GM12878 (cell line): ENCODE results near the gene ATRNL1. TPM values are rescaled to one million over a fixed set of nuclear protein-coding genes. Genes with fewer than 3 reads are reported as not detected.

ENCODE experiments used
- ATAC-seq: fragments of 200-7000 bp; cut with Tn5 transposase; 3 replicates; pipeline ENCODE4 v1.9.1; 2020; ENCODE audit warnings: mild to moderate bottlenecking, moderate library complexity
- BruUV-seq: library from RNA; stranded (reverse); fragments of 400-500 nt; replicated peaks from 2 replicates; lab custom pipeline; 2021; lab: Mats Ljungman, UMichigan
- CTCF ChIA-PET: fragments of 300-600 bp; sonication (Branson Sonifier 250); formaldehyde crosslinking; extraction: SDS; loops from one replicate; lab custom pipeline; 2021; ENCODE audit warnings: inconsistent platforms; lab: Yijun Ruan, JAX
- POLR2A ChIA-PET: fragments of 350-600 bp; formaldehyde crosslinking; extraction: SDS; loops from one replicate; lab custom pipeline; 2021; ENCODE audit warnings: inconsistent platforms; lab: Charles Lee
- RAD21 ChIA-PET: fragments of 300-600 bp; sonication (Branson Sonifier 250); formaldehyde crosslinking; loops from one replicate; lab custom pipeline; 2023; ENCODE audit warnings: antibody characterized with exemption; ENCODE audit not compliant: unreplicated experiment; lab: Charles Lee
- SMC1A ChIA-PET: fragments of 300-600 bp; sonication (Branson Sonifier 250); formaldehyde crosslinking; loops from one replicate; lab custom pipeline; 2023; ENCODE audit not compliant: unreplicated experiment, uncharacterized antibody; lab: Charles Lee
- DNase-seq: peaks from one replicate; pipeline ENCODE4 v3.0.0-alpha.2; 2011; ENCODE audit warnings: low read depth, low spot score
- FAIRE-seq: peaks from 3 replicates; lab custom pipeline; 2011; peaks lifted over from hg19 to GRCh38; lab: Jason Lieb, UNC
- H2AFZ ChIP-seq: 2 replicates; pipeline ENCODE4 v1.6.0; 2011; ENCODE audit warnings: low read depth, low read length, control low read depth; ENCODE audit not compliant: control insufficient read depth
- H3K27ac ChIP-seq: 2 replicates; pipeline ENCODE4 v1.5.1; 2011; ENCODE audit warnings: control low read depth; ENCODE audit not compliant: control insufficient read depth, insufficient read depth
- H3K27me3 ChIP-seq, 2 experiments: replicated peaks in 1 of 2; 2 replicates each; pipeline versions ENCODE4 v1.6.0 to v1.6.1; 2011; ENCODE audit warnings: low read length in 1 of 2; ENCODE audit not compliant: control insufficient read depth in 2 of 2, insufficient read depth in 2 of 2
- H3K36me3 ChIP-seq, 2 experiments: 2 replicates each; pipeline ENCODE4 v1.5.1; 2011; ENCODE audit warnings: low read length in 1 of 2; ENCODE audit not compliant: control insufficient read depth in 2 of 2, insufficient read depth in 2 of 2
- H3K4me1 ChIP-seq: 2 replicates; pipeline ENCODE4 v1.6.1; 2011; ENCODE audit warnings: mild to moderate bottlenecking, low read length, moderate library complexity, mixed read lengths; ENCODE audit not compliant: control insufficient read depth, insufficient read depth
- H3K4me2 ChIP-seq: 2 replicates; pipeline ENCODE4 v1.6.0; 2011; ENCODE audit warnings: control low read depth; ENCODE audit not compliant: control insufficient read depth, insufficient read depth
- H3K4me3 ChIP-seq: fragments of 200-600 bp; sonication (generic); 2 replicates; pipeline ENCODE4 v1.5.1; 2016
- H3K79me2 ChIP-seq: 2 replicates; pipeline ENCODE4 v1.6.0; 2011; ENCODE audit warnings: low read length; ENCODE audit not compliant: control insufficient read depth, insufficient read depth
- H3K9ac ChIP-seq: 2 replicates; pipeline ENCODE4 v1.8.0; 2011; ENCODE audit warnings: low read length, control low read depth, mixed read lengths; ENCODE audit not compliant: control insufficient read depth, insufficient read depth
- H3K9me3 ChIP-seq: replicated peaks from 3 replicates; pipeline ENCODE4 v1.5.1; 2011; ENCODE audit warnings: mild to moderate bottlenecking, low read length; ENCODE audit not compliant: control insufficient read depth, insufficient read depth
- H4K20me1 ChIP-seq: 2 replicates; pipeline ENCODE4 v1.6.0; 2011; ENCODE audit not compliant: control insufficient read depth, insufficient read depth
- CBX5 ChIP-seq: sonication (generic); IDR thresholded peaks from 2 replicates; pipeline ENCODE4 v1.6.1; 2016; ENCODE audit warnings: low read depth, moderate library complexity, mild to moderate bottlenecking, inconsistent platforms
- CEBPB ChIP-seq, 2 experiments: fragments of 150-350 bp in 1 of 2; IDR thresholded peaks; 2 replicates each; pipeline ENCODE4 v1.6.1; 2012 to 2014; ENCODE audit warnings: low read depth in 2 of 2, low read length in 2 of 2, borderline replicate concordance in 1 of 2, inconsistent platforms in 1 of 2
- CTCF ChIP-seq, 3 experiments: IDR thresholded peaks in 2 of 3; conservative IDR thresholded peaks in 1 of 3; 2 replicates each; pipeline ENCODE4 v1.5.1; 2011; ENCODE audit warnings: low read depth in 3 of 3, low read length in 3 of 3, mild to moderate bottlenecking in 3 of 3, control low read depth in 2 of 3, moderate library complexity in 2 of 3, inconsistent platforms in 1 of 3, mixed read lengths in 1 of 3; ENCODE audit not compliant: control insufficient read depth in 2 of 3, insufficient read depth in 1 of 3; ENCODE audit errors: extremely low read depth in 1 of 3
- FOXK2 ChIP-seq: fragments of 450-650 bp; IDR thresholded peaks from 2 replicates; pipeline ENCODE4 v1.6.1; 2017; ENCODE audit warnings: mild to moderate bottlenecking, moderate library complexity
- HDGF ChIP-seq: fragments of 450-650 bp; IDR thresholded peaks from 2 replicates; pipeline ENCODE4 v1.6.1; 2016; ENCODE audit warnings: antibody characterized with exemption
- IKZF2 ChIP-seq, 2 experiments: fragments of 450-650 bp; IDR thresholded peaks; 2 replicates each; pipeline ENCODE4 v1.6.1; 2017; ENCODE audit warnings: mild to moderate bottlenecking in 2 of 2, moderate library complexity in 2 of 2
- NFXL1 ChIP-seq: fragments of 450-650 bp; IDR thresholded peaks from 2 replicates; pipeline ENCODE4 v1.6.1; 2017; ENCODE audit warnings: antibody characterized with exemption, mild to moderate bottlenecking, borderline replicate concordance
- RAD21 ChIP-seq: IDR thresholded peaks from 2 replicates; pipeline ENCODE4 v1.6.1; 2011; ENCODE audit warnings: mild to moderate bottlenecking, low read depth, low read length, moderate library complexity; ENCODE audit not compliant: insufficient read depth
- SIX5 ChIP-seq: IDR thresholded peaks from 2 replicates; pipeline ENCODE4 v1.6.1; 2011; ENCODE audit warnings: mild to moderate bottlenecking, low read depth, low read length, moderate library complexity; ENCODE audit not compliant: severe bottlenecking
- SMC3 ChIP-seq: IDR thresholded peaks from 2 replicates; pipeline ENCODE4 v1.6.1; 2011; ENCODE audit warnings: low read length, improper control_type of control experiment, borderline replicate concordance
- ZNF207 ChIP-seq: fragments of 450-650 bp; IDR thresholded peaks from 2 replicates; pipeline ENCODE4 v1.6.1; 2014; ENCODE audit warnings: antibody characterized with exemption, mild to moderate bottlenecking, borderline replicate concordance
- ZZZ3 ChIP-seq: IDR thresholded peaks from 2 replicates; pipeline ENCODE4 v1.6.1; 2011; ENCODE audit warnings: low read depth; ENCODE audit not compliant: control insufficient read depth, insufficient read length
- WGBS: methylation state at CpG from one replicate; pipeline ENCODE4 v1.1.6; 2016; ENCODE audit warnings: low lambda C conversion rate; ENCODE audit not compliant: insufficient replicate concordance, insufficient coverage; ENCODE audit errors: missing lambda C conversion rate; 5-methylcytosine and 5-hydroxymethylcytosine counted together
- in situ Hi-C: fragments of 300-500 bp; cut with MboI; formaldehyde crosslinking; loops from 9 replicates; pipeline ENCODE4 v1.14.3; 2018; ENCODE audit warnings: mixed read lengths
- intact Hi-C: fragments of 100-400 bp; cut with micrococcal nuclease; formaldehyde crosslinking; loops from one replicate; pipeline ENCODE4 v1.14.2; 2022; ENCODE audit not compliant: unreplicated experiment
- polyA plus RNA-seq, 11 experiments: library from polyadenylated mRNA; depleted of rRNA in 4 of 11; unstranded in 6 of 11; stranded (reverse) in 5 of 11; fragments of >200 nt; fragmentation: Nextera tagmentation in 4 of 11; fragmentation: Illumina TruSeq in 1 of 11; extraction: Ambion mirVana in 4 of 11; extraction: Trizol in 1 of 11; gene quantifications; 1 replicate in 1 of 11; 2 replicates in 10 of 11; pipeline versions ENCODE4 v1.2.1 to v1.2.3, GENCODE V29; 2011 to 2016; ENCODE audit warnings: inconsistent platforms in 2 of 11, missing spikeins in 2 of 11, low read depth in 1 of 11
- total RNA-seq, 4 experiments: library from RNA; depleted of rRNA in 3 of 4; stranded (reverse); fragments of >200 nt in 3 of 4; fragmentation: Illumina TruSeq in 1 of 4; extraction: Trizol in 1 of 4; gene quantifications; 2 replicates each; pipeline versions ENCODE4 v1.2.1 to v1.2.3, GENCODE V29; 2013 to 2021
- TF ChIP-seq, protein P1 (sequence below): fragments of 450-650 bp; IDR thresholded peaks from 2 replicates; pipeline ENCODE4 v1.6.1; 2018; ENCODE audit warnings: borderline replicate concordance, mild to moderate bottlenecking; ENCODE audit not compliant: partially characterized antibody

ATRNL1 gene
- total and polyA plus RNA-seq, 10 of the 15 experiments (the other 5 are each of a cell fraction or from before 2014, with no cell fraction given), result 0.03 to 1.4 (median 0.34) TPM

DNA sequence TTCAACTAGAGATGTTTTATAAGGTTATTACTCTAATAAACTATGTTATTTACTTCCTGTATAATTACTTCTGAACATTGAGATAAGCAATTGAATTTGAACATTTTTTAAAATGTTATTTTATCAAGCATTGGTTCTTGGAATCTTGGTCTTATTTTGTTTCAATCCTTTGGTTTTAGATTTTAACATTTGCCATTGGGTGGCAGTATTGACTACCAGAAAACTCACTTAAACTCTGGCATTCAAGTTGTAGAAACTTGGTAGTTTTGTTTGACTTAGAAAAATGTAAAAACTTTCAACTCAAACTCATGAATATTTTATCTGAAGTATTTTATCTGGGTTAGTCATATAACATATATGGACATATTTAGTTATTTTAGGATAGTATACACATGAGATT is 48.1 kb downstream of the ATRNL1 start:
- Histone ChIP-seq H3K4me3 (no peak overlapping the region), H2AFZ (no peak overlapping the region), H3K27ac (no peak overlapping the region), H3K4me2 (no peak overlapping the region), H3K27me3 (no peaks in the 10 kb centered on the region), H3K9me3 (no peaks in the 10 kb centered on the region), H3K4me1 (no peaks in the 10 kb centered on the region), H4K20me1 (no peaks in the 10 kb centered on the region), H3K79me2 (no peaks in the 10 kb centered on the region), H3K9ac (no peak overlapping the region), H3K36me3 (no peaks in the 10 kb centered on the region)
- POLR2A ChIA-PET, result no interaction called here
- no TSS peak for BruUV-seq
- in situ Hi-C loops (no loop called here), intact Hi-C loops (no loop called here)
- DNase-seq (no peak), FAIRE-seq (no peak), ATAC-seq (no peak)
- SMC1A ChIA-PET, result interaction anchor here (1.6 kb wide), 1 partner anchor 30 kb away, joined by 4 read pairs; no protein-coding TSS in a partner anchor
- RAD21 ChIA-PET, result no interaction called here
- CTCF ChIA-PET, result interaction anchor here (0.9 to 1.4 kb wide), 4 partner anchors 11 to 273 kb away, joined by 3 to 4 read pairs (median 4); no protein-coding TSS in a partner anchor
- TF ChIP-seq RAD21 (peak; percentile 53), IKZF2 (IDR thresholded peaks at IDR 0.05) (no peak)

DNA sequence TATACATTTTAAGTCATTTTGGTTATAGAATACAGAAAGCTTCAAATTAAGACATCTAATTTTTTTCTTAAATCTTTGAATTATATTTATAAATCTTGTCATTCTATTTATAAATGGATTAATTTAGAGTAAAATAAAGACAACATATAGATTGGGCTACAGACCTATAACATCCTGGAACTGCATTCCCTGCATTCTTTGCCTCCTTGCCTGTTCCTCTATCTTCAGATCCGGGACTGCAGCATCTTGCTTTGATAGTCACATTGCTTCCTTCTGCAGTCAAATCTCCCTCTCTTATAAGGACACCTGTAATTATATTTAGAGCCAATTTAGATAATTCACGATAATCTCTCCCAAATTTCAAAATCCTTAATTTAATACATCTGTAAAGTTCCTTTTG is 64.2 kb downstream of the ATRNL1 start:
- Histone ChIP-seq H2AFZ (no peak overlapping the region), H3K27ac (no peak overlapping the region), H3K27me3 (no peaks in the 10 kb centered on the region), H3K9me3 (no peaks in the 10 kb centered on the region), H3K4me1 (no peaks in the 10 kb centered on the region), H3K36me3 (no peaks in the 10 kb centered on the region), H3K4me3 (no peak overlapping the region), H3K4me2 (no peak overlapping the region), H3K79me2 (no peaks in the 10 kb centered on the region), H4K20me1 (no peaks in the 10 kb centered on the region), H3K9ac (no peak overlapping the region)
- no peak for DNase-seq
- BruUV-seq, result no TSS peak
- 44% methylated on average over 2 of the region's 2 CpGs for WGBS
- ChIA-PET SMC1A (no interaction called here), POLR2A (no interaction called here), CTCF (no interaction called here), RAD21 (interaction anchor here (0.8 kb wide), 1 partner anchor 14 kb away, joined by 5 read pairs; no protein-coding TSS in a partner anchor)
- in situ Hi-C loops, result no loop called here
- intact Hi-C loops, result no loop called here
- no peak for ATAC-seq
- FAIRE-seq, result no peak
- TF ChIP-seq ZNF207 (no peak), NFXL1 (no peak), ZZZ3 (no peak), FOXK2 (no peak), SMC3 (no peak), CBX5 (no peak), HDGF (no peak), SIX5 (no peak), CEBPB (IDR thresholded peaks at IDR 0.05; ENCODE audit: borderline replicate concordance in 1 of 2, low read depth in 2 of 2, low read length in 2 of 2) (no peak), CTCF (IDR thresholded peaks at IDR 0.05 in 2 of 3, conservative IDR thresholded peaks at IDR 0.05 in 1 of 3; ENCODE audit: control insufficient read depth in 2 of 3, extremely low read depth in 1 of 3, insufficient read depth in 1 of 3, low read depth in 3 of 3, low read length in 3 of 3) (no peak), RAD21 (no peak)
- TF ChIP-seq, protein P1, sequence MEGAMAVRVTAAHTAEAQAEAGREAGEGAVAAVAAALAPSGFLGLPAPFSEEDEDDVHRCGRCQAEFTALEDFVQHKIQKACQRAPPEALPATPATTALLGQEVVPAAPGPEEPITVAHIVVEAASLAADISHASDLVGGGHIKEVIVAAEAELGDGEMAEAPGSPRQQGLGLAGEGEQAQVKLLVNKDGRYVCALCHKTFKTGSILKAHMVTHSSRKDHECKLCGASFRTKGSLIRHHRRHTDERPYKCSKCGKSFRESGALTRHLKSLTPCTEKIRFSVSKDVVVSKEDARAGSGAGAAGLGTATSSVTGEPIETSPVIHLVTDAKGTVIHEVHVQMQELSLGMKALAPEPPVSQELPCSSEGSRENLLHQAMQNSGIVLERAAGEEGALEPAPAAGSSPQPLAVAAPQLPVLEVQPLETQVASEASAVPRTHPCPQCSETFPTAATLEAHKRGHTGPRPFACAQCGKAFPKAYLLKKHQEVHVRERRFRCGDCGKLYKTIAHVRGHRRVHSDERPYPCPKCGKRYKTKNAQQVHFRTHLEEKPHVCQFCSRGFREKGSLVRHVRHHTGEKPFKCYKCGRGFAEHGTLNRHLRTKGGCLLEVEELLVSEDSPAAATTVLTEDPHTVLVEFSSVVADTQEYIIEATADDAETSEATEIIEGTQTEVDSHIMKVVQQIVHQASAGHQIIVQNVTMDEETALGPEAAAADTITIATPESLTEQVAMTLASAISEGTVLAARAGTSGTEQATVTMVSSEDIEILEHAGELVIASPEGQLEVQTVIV, result no peak
